T-helper 1 cell treated with Interleukin-12 subunit alpha and Interleukin-12 subunit beta and Interleukin-4 antibody, amounts not matched to agents 30 μg/mL and 1 μg/mL, for 36 hours (primary cell): ENCODE data around the gene PAF1.
"Not testable (repeated sequence)": the region's sequence is repeated elsewhere in the genome, so short reads cannot be mapped to it uniquely, and the experiment has no call there.

Experiments
- H3K27ac Mint-ChIP-seq: one replicate; pipeline ENCODE4 v1.8.0; 2021; ENCODE audit warnings: mild to moderate bottlenecking, mixed read lengths
- H3K27me3 Mint-ChIP-seq: one replicate; pipeline ENCODE4 v1.8.0; 2021; ENCODE audit warnings: low read depth, mixed read lengths
- H3K36me3 Mint-ChIP-seq: one replicate; pipeline ENCODE4 v1.8.0; 2021; ENCODE audit warnings: low read depth, mixed read lengths
- H3K4me1 Mint-ChIP-seq: one replicate; pipeline ENCODE4 v1.8.0; 2021; ENCODE audit warnings: low read depth, mixed read lengths
- H3K4me3 Mint-ChIP-seq: one replicate; pipeline ENCODE4 v1.8.0; 2021; ENCODE audit warnings: mild to moderate bottlenecking, moderate library complexity, mixed read lengths
- H3K9me3 Mint-ChIP-seq: one replicate; pipeline ENCODE4 v1.8.0; 2021; ENCODE audit warnings: mixed read lengths

Gene PAF1

DNA sequence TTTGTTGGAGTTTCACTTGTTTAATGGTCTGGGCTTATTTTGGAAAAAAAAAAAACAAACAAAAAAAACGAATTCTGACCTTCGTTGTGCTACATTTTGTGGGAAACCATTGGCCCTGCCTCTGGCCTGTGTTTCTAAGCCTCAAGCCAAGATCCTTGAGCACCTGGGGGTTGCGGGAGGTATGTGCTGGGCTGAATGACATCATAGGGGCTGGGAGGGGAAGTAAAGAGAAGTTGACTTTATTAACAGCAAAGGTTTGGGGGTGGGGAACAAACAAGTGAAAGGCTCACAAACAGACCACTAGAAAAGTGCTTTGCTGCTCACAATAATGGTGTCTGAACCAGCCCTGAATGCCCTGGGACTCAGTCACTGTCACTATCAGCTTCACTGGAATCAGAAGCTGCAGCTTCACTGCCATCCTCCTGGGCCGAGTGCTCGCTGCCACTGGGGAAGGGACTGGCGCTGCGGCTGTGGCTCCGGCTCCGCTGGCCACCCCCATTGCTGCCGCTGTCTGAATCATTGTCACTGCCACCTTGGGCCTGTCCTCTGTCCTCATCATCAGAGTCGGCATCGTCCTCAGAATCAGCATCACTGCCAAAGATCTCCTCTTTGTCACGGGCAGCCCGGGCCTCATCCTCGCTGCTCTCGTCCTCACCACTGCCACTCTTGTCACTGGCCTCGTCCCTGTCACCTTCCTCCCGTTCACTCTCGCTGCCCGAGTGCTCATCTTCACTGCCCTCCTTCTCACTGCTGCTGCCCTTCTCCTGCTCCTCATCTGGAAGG, 5.1 kb downstream of the PAF1 start:
- Mint-ChIP-seq H3K4me1 (peaks cover 14% of the 10 kb centered on the region), H3K9me3 (no peaks in the 10 kb centered on the region), H3K27me3 (no peaks in the 10 kb centered on the region), H3K36me3 (peaks cover 60% of the 10 kb centered on the region), H3K4me3 (no peak overlapping the region), H3K27ac (no peak overlapping the region)

DNA sequence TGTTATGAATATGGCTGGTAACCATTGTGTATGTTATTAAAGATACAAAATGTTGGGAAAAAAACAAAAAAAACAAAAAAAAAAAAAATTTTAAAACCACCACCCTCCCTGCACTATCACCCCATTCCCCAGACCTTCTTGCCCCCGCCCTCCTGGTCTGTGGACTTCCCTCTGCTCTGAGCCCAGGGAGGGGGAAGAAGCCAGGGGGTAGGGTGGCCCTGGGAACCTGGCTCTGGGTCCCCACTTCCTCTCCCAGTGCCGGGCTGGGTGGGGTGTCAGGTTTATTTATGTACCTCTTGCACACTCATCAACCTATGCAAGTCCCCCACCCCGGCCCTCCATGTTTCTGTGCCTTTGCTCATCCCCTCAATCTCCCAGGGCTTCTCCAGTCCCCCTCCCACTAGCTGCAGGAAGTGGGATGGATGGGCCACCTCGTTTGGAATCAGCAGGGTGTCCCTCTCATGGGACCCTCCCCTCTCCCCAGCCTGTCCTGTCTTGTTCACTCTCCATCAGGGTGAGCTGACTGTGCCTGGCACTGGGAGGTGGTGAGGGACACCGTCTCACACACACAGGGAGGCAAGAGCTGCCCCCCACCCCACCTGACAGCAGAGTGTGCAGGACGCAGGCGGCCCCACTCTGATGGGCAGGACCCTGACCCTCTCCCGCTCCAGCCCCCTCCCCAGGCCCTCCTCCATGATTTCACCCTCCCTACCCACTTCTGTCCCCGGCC, 5.9 kb downstream of the PAF1 start:
- no peaks in the 10 kb centered on the region for H3K9me3 Mint-ChIP-seq
- H3K27ac Mint-ChIP-seq = no peak overlapping the region
- no peak overlapping the region for H3K4me3 Mint-ChIP-seq
- H3K4me1 Mint-ChIP-seq = peaks cover 10% of the 10 kb centered on the region
- H3K27me3 Mint-ChIP-seq = no peaks in the 10 kb centered on the region
- peaks cover 65% of the 10 kb centered on the region for H3K36me3 Mint-ChIP-seq

DNA sequence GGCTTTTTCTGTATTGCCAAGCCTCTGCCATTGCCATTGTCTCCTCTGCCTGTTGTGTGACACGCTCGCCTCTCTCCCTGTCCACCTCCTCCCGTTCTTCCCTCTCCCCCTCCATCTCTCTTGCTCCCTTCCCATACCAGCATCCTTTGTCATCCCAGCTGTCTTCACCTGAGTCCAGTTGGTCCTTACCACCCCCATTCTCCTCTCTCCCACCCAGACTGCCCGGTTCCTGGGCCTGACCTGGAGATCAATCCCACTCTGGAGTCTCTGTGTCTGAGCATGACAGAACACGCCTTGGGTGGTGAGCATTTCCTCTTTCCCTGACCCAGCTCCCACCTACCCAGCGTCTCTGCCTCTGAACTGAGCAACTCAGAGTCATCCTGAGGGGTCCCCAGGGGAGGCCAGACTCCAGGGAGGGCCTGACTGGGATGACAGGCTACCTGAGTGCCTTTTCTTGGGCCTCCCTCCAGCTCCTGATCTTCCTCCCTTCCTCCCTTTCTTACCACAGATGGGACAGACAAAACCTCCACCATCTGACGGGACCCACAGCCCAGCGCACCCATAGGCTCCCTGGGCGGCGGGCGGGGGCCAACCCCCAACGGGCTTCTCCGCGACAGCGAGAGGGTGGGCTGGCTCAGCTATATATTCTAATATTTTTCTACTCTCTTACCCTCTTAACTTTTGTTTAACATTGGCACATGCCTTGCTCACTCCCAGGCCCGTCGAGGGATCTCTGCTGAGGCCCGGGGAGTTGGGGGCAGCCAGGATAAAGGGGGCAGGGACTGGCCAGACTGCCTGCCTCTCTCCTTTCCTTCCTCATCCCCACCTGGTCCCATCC, 7.7 kb downstream of the PAF1 start:
- H3K36me3 Mint-ChIP-seq = peaks cover 68% of the 10 kb centered on the region
- no peaks in the 10 kb centered on the region for H3K27me3 Mint-ChIP-seq
- H3K4me3 Mint-ChIP-seq = no peak overlapping the region
- no peak overlapping the region for H3K27ac Mint-ChIP-seq
- peaks cover 2% of the 10 kb centered on the region for H3K4me1 Mint-ChIP-seq
- no peaks in the 10 kb centered on the region for H3K9me3 Mint-ChIP-seq

DNA sequence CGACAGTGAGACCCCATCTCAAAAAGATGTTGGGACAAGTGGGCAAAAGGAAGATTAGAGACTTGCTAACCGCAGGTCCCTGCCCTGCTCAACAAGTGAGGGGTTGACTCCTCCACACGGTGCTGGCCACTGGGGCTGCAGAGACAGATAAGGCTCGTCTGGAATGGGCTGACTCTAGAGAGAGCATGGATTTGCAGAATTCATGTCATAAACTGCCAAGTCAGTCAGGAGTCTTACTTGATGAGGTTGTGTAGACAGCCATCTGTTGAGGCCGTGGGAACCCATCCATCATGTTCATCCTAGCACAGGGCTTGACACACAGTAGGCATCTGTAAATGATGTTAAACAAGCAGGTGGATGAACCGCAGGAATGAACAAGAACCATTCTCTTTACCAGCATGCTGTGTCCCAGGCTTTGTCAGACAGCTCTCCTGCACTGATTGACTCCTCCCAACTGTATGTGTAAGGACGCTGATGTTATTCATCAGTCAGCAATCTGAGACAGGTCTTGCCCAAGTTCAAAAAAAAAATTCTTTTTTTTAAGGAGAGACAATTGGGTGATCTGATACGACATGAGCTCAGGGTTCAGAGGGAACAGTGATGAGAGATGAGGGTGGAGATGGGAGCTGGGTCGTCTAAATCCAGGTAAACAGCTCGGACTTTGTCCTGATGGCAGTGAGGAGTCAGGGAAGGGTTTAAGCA, 8.8 kb downstream of the PAF1 start:
- Mint-ChIP-seq H3K4me3 (no peak overlapping the region), H3K36me3 (peaks cover 71% of the 10 kb centered on the region), H3K27ac (no peak overlapping the region), H3K27me3 (no peaks in the 10 kb centered on the region), H3K9me3 (no peaks in the 10 kb centered on the region), H3K4me1 (peaks cover 2% of the 10 kb centered on the region)

DNA sequence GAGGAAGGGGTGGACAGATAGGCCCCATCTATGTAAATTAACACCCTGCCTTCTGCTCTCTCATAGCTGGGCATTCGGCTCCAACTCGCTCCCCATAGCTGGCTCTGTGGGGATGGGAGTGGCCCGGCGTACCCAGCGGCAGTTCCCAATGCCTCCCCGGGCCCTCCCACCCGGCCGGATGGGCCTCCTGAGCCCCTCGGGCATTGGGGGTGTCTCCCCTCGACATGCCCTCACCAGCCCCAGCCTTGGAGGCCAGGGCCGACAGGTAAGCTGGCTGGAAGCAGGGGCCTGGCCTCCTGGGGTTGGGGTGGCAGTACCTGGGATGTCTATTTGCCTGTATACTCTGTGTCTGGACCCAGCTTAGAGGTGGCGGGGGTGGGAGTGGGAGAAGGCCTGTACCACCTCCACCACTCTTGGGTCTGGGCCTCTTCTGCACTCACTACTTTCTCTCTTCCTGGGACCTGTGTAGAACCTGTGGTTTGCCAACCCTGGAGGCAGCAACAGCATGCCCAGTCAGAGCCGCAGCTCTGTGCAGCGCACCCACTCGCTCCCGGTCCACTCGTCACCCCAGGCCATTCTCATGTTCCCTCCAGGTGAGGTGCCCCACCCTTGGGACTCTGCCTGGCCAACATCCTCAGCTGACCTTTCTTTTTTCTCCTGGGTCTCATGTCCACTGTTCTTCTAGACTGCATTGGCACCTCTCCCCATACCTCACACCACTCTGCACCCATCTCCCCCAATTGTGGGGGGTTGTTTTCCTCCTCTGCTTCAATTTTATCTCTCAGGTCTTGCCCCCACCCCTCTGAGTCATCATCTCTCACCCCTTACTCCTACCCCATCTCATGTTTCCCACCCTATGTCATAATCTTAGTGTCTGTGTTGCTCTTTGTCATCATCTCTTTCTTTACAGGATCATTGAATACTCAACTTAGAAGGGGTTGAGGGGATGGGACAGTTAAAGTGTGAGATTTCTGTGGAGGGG, 10.1 kb downstream of the PAF1 start:
- H3K4me1 Mint-ChIP-seq = peaks cover 2% of the 10 kb centered on the region
- peaks cover 69% of the 10 kb centered on the region for H3K36me3 Mint-ChIP-seq
- no peaks in the 10 kb centered on the region for H3K27me3 Mint-ChIP-seq
- no peak overlapping the region for H3K27ac Mint-ChIP-seq
- H3K4me3 Mint-ChIP-seq = no peak overlapping the region
- H3K9me3 Mint-ChIP-seq = no peaks in the 10 kb centered on the region

DNA sequence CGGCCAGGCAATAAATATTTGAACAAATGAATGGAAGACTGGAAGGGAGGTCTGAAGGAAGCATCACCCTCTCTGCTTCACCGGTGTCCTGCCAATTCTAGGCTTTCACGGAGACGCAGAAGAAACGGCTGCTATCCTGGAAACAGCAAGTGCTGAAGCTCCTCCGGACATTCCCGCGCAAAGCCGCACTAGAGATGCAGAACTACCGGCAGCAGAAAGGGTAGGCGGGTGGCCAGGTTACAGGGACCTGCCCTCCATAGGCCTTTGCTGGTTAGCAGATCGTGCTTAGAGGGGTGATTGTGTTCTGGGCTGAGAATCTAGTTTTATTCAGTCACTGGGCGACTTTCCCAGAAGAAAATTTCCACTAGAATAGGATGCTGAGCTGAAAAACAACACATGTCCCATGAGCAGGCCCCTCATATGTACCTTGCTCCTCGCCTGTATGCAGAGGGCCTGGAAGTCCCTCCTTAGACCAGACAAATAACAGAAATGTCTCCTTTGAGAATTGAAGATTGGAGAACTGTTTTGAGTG, 11.0 kb downstream of the PAF1 start:
- Mint-ChIP-seq H3K9me3 (no peaks in the 10 kb centered on the region), H3K36me3 (peaks cover 65% of the 10 kb centered on the region), H3K27ac (no peak overlapping the region)

DNA sequence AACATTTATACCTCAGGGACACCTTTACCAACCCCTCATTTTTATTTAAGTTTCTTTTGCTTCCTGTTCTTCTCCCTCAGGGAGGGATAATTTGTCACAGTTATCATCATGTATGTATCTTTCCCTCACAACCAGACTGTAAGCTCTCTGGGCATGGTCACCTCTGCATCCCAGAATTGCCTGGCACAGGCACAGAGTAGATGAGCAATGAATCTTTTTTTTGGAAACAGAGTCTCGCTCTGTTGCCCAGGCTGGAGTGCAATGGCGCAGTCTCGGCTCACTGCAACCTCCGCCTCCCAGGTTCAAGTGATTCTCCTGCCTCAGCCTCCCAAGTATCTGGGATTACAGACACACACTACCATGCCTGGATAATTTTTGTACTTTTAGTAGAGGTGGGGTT, 11.5 kb downstream of the PAF1 start:
- H3K27me3 Mint-ChIP-seq, H3K27ac Mint-ChIP-seq, H3K9me3 Mint-ChIP-seq, H3K4me3 Mint-ChIP-seq, H3K4me1 Mint-ChIP-seq: not testable (repeated sequence)
- H3K36me3 Mint-ChIP-seq = peaks cover 65% of the 10 kb centered on the region

More for the DNA sequence above, 11.0 kb downstream of the PAF1 start:
- Mint-ChIP-seq H3K27me3 (no peaks in the 10 kb centered on the region), H3K4me1 (no peaks in the 10 kb centered on the region), H3K4me3 (no peak overlapping the region)

DNA sequence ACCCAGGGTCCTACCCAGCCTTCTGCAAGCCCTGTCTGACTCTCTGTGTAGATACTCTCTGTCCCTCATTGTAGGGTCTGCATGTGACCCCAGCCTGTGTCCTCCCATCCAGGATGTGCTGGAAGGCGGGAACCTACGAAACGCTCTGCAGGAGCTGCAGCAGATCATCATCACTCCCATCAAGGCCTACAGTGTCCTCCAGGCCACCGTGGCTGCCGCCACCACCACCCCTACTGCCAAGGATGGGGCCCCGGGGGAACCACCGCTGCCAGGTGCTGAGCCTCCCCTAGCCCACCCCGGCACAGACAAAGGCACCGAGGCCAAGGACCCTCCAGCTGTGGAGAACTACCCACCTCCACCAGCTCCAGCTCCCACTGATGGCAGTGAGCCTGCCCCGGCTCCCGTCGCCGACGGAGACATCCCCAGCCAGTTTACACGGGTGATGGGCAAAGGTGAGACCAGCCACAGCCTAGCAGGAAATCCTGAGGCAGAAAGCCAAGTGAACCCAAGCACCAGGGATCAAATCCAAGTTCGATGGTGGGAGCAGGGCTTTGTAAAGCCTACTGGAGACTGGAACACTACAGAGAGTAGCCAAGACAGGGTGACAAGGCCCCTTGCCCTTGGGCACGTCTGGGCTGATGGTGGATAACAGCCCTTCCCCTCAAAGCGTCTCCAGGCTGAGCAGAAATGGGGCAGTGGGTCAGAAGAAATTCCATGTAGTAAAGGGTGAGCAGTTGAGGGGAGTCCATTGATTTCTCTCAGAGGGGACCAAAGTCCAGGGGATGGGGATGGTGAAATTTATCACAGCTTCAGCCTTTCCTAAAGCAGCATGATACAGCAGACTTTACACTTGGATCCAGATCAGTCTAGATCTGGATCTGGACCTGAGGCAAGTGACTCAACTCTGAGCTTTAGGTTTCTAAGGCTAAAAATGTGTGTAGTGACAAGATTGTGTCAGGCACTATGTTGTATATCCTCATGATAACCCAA, 13.2 kb downstream of the PAF1 start:
- no peaks in the 10 kb centered on the region for H3K4me1 Mint-ChIP-seq
- no peaks in the 10 kb centered on the region for H3K9me3 Mint-ChIP-seq
- no peak overlapping the region for H3K27ac Mint-ChIP-seq
- H3K4me3 Mint-ChIP-seq = no peak overlapping the region
- peaks cover 53% of the 10 kb centered on the region for H3K36me3 Mint-ChIP-seq
- no peaks in the 10 kb centered on the region for H3K27me3 Mint-ChIP-seq

DNA sequence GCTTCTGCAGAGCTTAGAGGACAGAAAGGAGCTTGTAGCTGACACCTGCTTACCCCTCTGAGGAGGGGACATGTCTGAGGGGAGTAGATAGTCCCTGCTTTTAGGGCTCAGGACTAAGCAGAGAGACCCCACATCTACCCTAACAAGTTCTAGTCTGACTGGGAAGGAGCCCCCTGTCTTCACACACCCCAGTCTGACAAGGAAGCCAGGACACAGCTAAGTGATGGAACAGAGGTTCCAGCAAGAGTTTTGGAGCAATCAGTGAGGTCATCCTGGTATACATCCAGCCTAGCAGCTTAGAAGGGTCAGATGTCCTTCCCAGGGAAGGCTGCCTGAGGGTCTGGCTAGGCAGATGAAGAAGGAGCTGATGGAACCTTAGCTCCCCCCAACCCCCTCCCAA, 15.0 kb downstream of the PAF1 start:
- Mint-ChIP-seq H3K9me3 (no peaks in the 10 kb centered on the region), H3K36me3 (peaks cover 44% of the 10 kb centered on the region), H3K4me1 (peaks cover 4% of the 10 kb centered on the region), H3K27me3 (no peaks in the 10 kb centered on the region), H3K4me3 (no peak overlapping the region), H3K27ac (no peak overlapping the region)

DNA sequence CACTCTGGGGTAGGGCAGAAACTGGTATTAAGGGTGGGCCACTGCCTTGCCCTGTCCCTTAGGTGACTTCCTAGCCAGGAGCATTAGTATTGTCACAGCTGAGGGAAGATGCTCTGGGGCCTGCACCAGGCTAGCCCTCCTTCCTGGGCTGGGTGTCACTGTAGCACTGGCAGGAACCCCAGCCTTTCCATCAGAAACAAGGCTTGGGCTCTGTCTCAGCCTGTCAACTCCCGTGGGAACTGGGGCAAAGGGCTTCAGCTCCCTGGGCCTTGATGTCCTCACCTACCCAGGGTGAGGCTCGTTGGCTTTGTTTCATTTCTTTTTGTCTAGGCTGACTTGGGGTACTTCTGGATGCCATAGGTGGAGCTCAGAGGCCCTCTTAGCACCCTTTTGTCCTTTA, 18.0 kb downstream of the PAF1 start:
- H3K4me1 Mint-ChIP-seq = peaks cover 4% of the 10 kb centered on the region
- no peaks in the 10 kb centered on the region for H3K27me3 Mint-ChIP-seq
- peaks cover 35% of the 10 kb centered on the region for H3K36me3 Mint-ChIP-seq
- no peak overlapping the region for H3K27ac Mint-ChIP-seq
- H3K9me3 Mint-ChIP-seq = no peaks in the 10 kb centered on the region
- no peak overlapping the region for H3K4me3 Mint-ChIP-seq

DNA sequence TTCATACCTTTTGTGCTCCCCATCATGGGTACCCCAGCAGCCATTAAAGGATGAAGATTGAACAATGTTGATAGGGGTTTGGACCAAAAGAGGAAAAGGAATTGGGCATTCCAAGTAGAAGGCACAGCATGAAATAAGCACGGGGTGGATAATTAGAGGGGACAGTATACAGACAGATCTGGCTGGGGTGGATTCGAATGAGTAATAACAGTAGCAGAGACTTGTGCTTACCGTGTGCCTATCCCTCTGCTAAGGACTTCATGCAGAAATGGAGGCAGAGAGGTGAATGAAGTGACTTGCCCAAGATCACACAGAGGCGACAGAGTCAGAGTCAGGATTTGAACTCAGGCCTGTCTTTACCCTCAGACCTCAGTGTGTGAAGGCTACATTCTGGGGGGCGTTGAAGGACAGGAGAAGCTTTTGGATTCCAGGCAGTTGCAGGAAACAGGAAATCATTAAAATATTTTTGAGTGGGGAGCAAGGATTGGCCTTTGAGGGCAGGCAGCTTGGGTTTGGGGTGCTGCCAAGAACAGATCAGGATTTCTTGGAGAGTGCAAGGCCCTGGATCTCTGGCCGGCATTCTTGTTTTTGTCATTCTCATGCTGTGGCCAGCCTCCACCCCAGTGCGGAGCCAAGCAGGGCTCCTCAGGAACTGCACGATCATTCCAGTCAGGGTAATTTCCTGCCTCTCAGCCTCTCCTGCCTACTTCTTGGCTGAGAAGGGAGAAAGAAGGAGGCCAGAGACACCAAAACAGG, 18.7 kb downstream of the PAF1 start:
- Mint-ChIP-seq H3K4me1 (peaks cover 4% of the 10 kb centered on the region), H3K4me3 (no peak overlapping the region), H3K27ac (no peak overlapping the region), H3K36me3 (peaks cover 31% of the 10 kb centered on the region), H3K27me3 (no peaks in the 10 kb centered on the region), H3K9me3 (no peaks in the 10 kb centered on the region)

DNA sequence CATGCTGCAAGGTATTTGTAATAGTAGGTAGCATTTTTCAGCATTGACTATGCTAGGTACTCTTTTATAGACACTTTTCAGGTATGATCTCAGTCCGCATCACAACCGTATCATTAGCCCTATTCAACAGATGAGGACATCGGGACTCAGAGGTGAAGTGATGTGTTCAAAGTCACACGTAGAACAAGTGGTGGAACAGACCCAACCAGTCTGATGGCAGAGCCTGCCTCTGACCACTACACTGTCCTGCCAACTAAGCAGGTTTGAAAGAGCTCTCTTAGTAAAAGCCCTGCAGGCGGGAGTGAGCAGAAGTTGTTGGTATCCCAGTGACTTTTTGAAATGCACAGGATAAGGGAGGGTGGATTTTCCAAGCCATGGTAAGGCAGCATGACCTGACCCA, 20.2 kb downstream of the PAF1 start:
- Mint-ChIP-seq H3K9me3 (no peaks in the 10 kb centered on the region), H3K27ac (no peak overlapping the region), H3K4me3 (no peak overlapping the region), H3K27me3 (no peaks in the 10 kb centered on the region), H3K36me3 (peaks cover 23% of the 10 kb centered on the region), H3K4me1 (peaks cover 4% of the 10 kb centered on the region)
